Suprapubic skin (tissue), 4 donors: ENCODE measurements around the gene SRI.

Experiments used
- EP300 ChIP-seq: sonication (generic); formaldehyde crosslinking; IDR thresholded peaks from one replicate; pipeline ENCODE4 v1.6.1; 2017; ENCODE audit warnings: antibody characterized with exemption
- POLR2A ChIP-seq, 2 donors: fragments of 450-650 bp; IDR thresholded peaks; one replicate each; pipeline ENCODE4 v1.6.1; 2017; ENCODE audit warnings: antibody characterized with exemption in 2 of 2, mild to moderate bottlenecking in 2 of 2, moderate library complexity in 2 of 2
- POLR2AphosphoS5 ChIP-seq, 3 donors: sonication (generic); formaldehyde crosslinking; IDR thresholded peaks; one replicate each; pipeline ENCODE4 v1.6.1; 2017; ENCODE audit warnings: antibody characterized with exemption in 3 of 3
- TF ChIP-seq, protein P1 (sequence below), 2 donors: fragments of 200-600 bp in 1 of 2; fragments of 450-650 bp in 1 of 2; sonication (generic) in 1 of 2; IDR thresholded peaks; one replicate each; pipeline ENCODE4 v1.5.1; 2016 to 2019; ENCODE audit warnings: antibody characterized with exemption in 2 of 2, mild to moderate bottlenecking in 1 of 2, moderate library complexity in 1 of 2

DNA sequence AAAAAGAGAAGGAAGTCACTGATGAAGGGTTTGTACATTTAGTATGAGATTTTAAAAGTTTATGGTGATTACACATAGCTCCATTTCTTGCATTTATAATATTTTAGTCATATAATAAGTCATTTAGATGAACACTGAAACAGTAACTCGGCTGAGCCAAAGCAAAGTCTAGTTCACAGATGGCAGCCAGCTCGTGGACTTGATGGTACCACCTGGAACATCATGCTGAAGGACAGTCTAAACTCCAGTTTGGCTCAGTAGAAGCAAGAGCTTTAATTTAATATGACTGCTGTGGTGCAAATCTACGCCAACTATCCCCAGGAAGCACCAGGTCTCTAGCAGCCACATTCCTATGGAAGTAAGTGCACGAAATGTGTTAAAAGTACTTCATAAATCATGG, 16.4 kb downstream of the SRI start:
- TF ChIP-seq POLR2A (IDR thresholded peaks at IDR 0.05) = no peak
- TF ChIP-seq, protein P1, sequence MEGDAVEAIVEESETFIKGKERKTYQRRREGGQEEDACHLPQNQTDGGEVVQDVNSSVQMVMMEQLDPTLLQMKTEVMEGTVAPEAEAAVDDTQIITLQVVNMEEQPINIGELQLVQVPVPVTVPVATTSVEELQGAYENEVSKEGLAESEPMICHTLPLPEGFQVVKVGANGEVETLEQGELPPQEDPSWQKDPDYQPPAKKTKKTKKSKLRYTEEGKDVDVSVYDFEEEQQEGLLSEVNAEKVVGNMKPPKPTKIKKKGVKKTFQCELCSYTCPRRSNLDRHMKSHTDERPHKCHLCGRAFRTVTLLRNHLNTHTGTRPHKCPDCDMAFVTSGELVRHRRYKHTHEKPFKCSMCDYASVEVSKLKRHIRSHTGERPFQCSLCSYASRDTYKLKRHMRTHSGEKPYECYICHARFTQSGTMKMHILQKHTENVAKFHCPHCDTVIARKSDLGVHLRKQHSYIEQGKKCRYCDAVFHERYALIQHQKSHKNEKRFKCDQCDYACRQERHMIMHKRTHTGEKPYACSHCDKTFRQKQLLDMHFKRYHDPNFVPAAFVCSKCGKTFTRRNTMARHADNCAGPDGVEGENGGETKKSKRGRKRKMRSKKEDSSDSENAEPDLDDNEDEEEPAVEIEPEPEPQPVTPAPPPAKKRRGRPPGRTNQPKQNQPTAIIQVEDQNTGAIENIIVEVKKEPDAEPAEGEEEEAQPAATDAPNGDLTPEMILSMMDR (IDR thresholded peaks at IDR 0.05) = no peak
- no peak for TF ChIP-seq EP300
- TF ChIP-seq POLR2AphosphoS5 (IDR thresholded peaks at IDR 0.05) = no peak
